GM23338 (cell line): Measurements from ENCODE around the gene ZNF776.

Experiments
- EZH2 ChIP-seq: fragments of 200-600 bp; sonication (generic); IDR thresholded peaks from one replicate; pipeline ENCODE4 v1.8.0; 2017; ENCODE audit warnings: antibody characterized with exemption, mild to moderate bottlenecking, low read depth; ENCODE audit not compliant: unreplicated experiment
- EZH2phosphoT487 ChIP-seq: fragments of 200-600 bp; sonication (generic); IDR thresholded peaks from one replicate; pipeline ENCODE4 v1.8.1; 2018; ENCODE audit warnings: antibody characterized with exemption; ENCODE audit not compliant: unreplicated experiment
- JUNB ChIP-seq: IDR thresholded peaks from one replicate; pipeline ENCODE4 v1.6.1; 2016; ENCODE audit warnings: antibody characterized with exemption; ENCODE audit not compliant: unreplicated experiment
- POLR2AphosphoS5 ChIP-seq: IDR thresholded peaks from 2 replicates; pipeline ENCODE4 v1.6.1; 2016; ENCODE audit warnings: antibody characterized with exemption, low read depth
- STAT1 ChIP-seq: IDR thresholded peaks from one replicate; pipeline ENCODE4 v1.6.1; 2016; ENCODE audit warnings: antibody characterized with exemption; ENCODE audit not compliant: unreplicated experiment
- ZNF114 ChIP-seq: fragments of 250-450 bp; sonication (Bioruptor Pico); IDR thresholded peaks from 2 replicates; pipeline ENCODE4 v1.5.0; 2020; ENCODE audit warnings: mild to moderate bottlenecking, moderate library complexity
- TF ChIP-seq, protein P1 (sequence below), 2 experiments: fragments of 200-600 bp in 1 of 2; sonication (generic) in 1 of 2; conservative IDR thresholded peaks; 2 replicates each; pipeline versions ENCODE4 v1.5.1 to v1.6.1; 2016 to 2017; ENCODE audit warnings: antibody characterized with exemption in 2 of 2, low read depth in 2 of 2, mild to moderate bottlenecking in 2 of 2, moderate library complexity in 1 of 2
- TF ChIP-seq, protein P2 (sequence below): IDR thresholded peaks from one replicate; pipeline ENCODE4 v1.6.1; 2018; ENCODE audit warnings: antibody characterized with exemption; ENCODE audit not compliant: unreplicated experiment

DNA sequence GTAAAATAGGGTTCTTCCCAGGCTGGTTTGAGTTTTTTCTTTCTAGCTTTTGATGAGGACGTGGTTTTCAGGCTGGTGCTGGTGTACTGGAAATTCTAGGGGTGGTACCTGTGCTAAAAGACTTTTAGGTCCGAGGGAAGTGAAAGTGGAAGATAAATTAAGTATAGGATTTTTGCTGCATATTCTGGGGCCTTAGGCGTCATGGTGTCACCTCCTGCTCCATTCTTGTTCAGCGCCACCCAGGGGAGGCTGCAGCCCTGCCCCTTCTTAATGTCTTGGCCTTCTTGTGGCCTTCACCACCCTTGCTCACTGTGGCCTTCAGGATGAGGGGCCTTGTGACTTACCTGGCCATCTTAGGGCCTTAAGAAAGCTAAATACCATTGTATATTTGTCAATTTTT lies 55.7 kb downstream of the ZNF776 start:
- TF ChIP-seq, protein P1, sequence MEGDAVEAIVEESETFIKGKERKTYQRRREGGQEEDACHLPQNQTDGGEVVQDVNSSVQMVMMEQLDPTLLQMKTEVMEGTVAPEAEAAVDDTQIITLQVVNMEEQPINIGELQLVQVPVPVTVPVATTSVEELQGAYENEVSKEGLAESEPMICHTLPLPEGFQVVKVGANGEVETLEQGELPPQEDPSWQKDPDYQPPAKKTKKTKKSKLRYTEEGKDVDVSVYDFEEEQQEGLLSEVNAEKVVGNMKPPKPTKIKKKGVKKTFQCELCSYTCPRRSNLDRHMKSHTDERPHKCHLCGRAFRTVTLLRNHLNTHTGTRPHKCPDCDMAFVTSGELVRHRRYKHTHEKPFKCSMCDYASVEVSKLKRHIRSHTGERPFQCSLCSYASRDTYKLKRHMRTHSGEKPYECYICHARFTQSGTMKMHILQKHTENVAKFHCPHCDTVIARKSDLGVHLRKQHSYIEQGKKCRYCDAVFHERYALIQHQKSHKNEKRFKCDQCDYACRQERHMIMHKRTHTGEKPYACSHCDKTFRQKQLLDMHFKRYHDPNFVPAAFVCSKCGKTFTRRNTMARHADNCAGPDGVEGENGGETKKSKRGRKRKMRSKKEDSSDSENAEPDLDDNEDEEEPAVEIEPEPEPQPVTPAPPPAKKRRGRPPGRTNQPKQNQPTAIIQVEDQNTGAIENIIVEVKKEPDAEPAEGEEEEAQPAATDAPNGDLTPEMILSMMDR (conservative IDR thresholded peaks at IDR 0.05; ENCODE audit: low read depth in 2 of 2) = peak in 1 of 2 experiments; percentile 49; a peak in 3 of 4 replicates
- no peak for TF ChIP-seq EZH2
- no peak for TF ChIP-seq POLR2AphosphoS5
- TF ChIP-seq STAT1 = no peak
- TF ChIP-seq, protein P2, sequence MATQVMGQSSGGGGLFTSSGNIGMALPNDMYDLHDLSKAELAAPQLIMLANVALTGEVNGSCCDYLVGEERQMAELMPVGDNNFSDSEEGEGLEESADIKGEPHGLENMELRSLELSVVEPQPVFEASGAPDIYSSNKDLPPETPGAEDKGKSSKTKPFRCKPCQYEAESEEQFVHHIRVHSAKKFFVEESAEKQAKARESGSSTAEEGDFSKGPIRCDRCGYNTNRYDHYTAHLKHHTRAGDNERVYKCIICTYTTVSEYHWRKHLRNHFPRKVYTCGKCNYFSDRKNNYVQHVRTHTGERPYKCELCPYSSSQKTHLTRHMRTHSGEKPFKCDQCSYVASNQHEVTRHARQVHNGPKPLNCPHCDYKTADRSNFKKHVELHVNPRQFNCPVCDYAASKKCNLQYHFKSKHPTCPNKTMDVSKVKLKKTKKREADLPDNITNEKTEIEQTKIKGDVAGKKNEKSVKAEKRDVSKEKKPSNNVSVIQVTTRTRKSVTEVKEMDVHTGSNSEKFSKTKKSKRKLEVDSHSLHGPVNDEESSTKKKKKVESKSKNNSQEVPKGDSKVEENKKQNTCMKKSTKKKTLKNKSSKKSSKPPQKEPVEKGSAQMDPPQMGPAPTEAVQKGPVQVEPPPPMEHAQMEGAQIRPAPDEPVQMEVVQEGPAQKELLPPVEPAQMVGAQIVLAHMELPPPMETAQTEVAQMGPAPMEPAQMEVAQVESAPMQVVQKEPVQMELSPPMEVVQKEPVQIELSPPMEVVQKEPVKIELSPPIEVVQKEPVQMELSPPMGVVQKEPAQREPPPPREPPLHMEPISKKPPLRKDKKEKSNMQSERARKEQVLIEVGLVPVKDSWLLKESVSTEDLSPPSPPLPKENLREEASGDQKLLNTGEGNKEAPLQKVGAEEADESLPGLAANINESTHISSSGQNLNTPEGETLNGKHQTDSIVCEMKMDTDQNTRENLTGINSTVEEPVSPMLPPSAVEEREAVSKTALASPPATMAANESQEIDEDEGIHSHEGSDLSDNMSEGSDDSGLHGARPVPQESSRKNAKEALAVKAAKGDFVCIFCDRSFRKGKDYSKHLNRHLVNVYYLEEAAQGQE = no peak
- TF ChIP-seq JUNB = no peak
- no peak for TF ChIP-seq EZH2phosphoT487
- no peak for TF ChIP-seq ZNF114 (CRISPR knock-in tag)
